Natural killer cell (primary cell): ENCODE data around the gene PARD3B. TPM values are rescaled to one million over a fixed set of nuclear protein-coding genes. Genes with fewer than 3 reads are reported as not detected.

Experiments used
- ATAC-seq, 3 donors: fragments of 150-1000 bp in 2 of 3; fragments of 200-7000 bp in 1 of 3; cut with Tn5 transposase; 1 replicate in 1 of 3; 2 replicates in 2 of 3; pipeline ENCODE4 v1.10.0; 2021; ENCODE audit warnings: mild to moderate bottlenecking in 2 of 3, moderate library complexity in 2 of 3
- DNase-seq, 2 donors: peaks; one replicate each; pipeline versions ENCODE4 v3.0.0 to v3.0.0-alpha.2; 2013 to 2021; ENCODE audit warnings: mixed read lengths in 1 of 2
- H3K27ac ChIP-seq: one replicate; pipeline ENCODE4 v1.5.1; 2013; ENCODE audit warnings: mild to moderate bottlenecking, low read length
- H3K27me3 ChIP-seq: one replicate; pipeline ENCODE4 v1.6.1; 2013; ENCODE audit warnings: low read length; ENCODE audit not compliant: control insufficient read depth, insufficient read depth
- H3K36me3 ChIP-seq: one replicate; pipeline ENCODE4 v1.6.1; 2013; ENCODE audit warnings: low read length; ENCODE audit not compliant: control insufficient read depth, insufficient read depth
- H3K4me1 ChIP-seq: one replicate; pipeline ENCODE4 v1.6.1; 2013; ENCODE audit warnings: low read length; ENCODE audit not compliant: control insufficient read depth, insufficient read depth
- H3K4me3 ChIP-seq: one replicate; pipeline ENCODE4 v1.5.1; 2013; ENCODE audit warnings: low read length
- H3K9me3 ChIP-seq: one replicate; pipeline ENCODE4 v1.6.1; 2013; ENCODE audit warnings: low read length; ENCODE audit not compliant: control insufficient read depth, insufficient read depth
- H3K27ac Mint-ChIP-seq, 2 donors: one replicate each; pipeline ENCODE4 v1.8.0; 2022; ENCODE audit warnings: mild to moderate bottlenecking in 2 of 2, mixed read lengths in 2 of 2, moderate library complexity in 1 of 2
- H3K27me3 Mint-ChIP-seq, 2 donors: one replicate each; pipeline ENCODE4 v1.8.0; 2022; ENCODE audit warnings: low read depth in 2 of 2, mixed read lengths in 2 of 2
- H3K36me3 Mint-ChIP-seq: one replicate; pipeline ENCODE4 v1.8.0; 2022; ENCODE audit warnings: mixed read lengths
- H3K4me1 Mint-ChIP-seq, 2 donors: one replicate each; pipeline ENCODE4 v1.8.0; 2022; ENCODE audit warnings: mixed read lengths in 2 of 2
- H3K4me3 Mint-ChIP-seq: one replicate; pipeline ENCODE4 v1.8.0; 2022; ENCODE audit warnings: mild to moderate bottlenecking, moderate library complexity, mixed read lengths
- H3K9me3 Mint-ChIP-seq, 2 donors: one replicate each; pipeline ENCODE4 v1.8.0; 2022; ENCODE audit warnings: mixed read lengths in 2 of 2
- CTCF ChIP-seq: fragments of 200-600 bp; IDR thresholded peaks from one replicate; pipeline ENCODE4 v1.8.0; 2022; ENCODE audit warnings: antibody characterized with exemption
- WGBS: methylation state at CpG from one replicate; pipeline ENCODE4 v1.1.7; 2013; ENCODE audit warnings: missing lambda C conversion rate; ENCODE audit not compliant: insufficient coverage; 5-methylcytosine and 5-hydroxymethylcytosine counted together
- intact Hi-C: fragments of 100-400 bp; cut with micrococcal nuclease; formaldehyde crosslinking; loops from one replicate; pipeline ENCODE4 v1.14.2; 2022
- total RNA-seq, 4 donors: library from RNA; stranded (reverse); fragments of 120-200 nt in 1 of 4; gene quantifications; one replicate each; pipeline versions ENCODE4 v1.2.3 to v1.2.4, GENCODE V29; 2013 to 2022

The PARD3B gene
- total RNA-seq, 3 donors from 2014 or later (not counting 1 experiment from before 2014, with no cell fraction given), result 0.13 to 0.45 TPM; not detected in 1

GRCh38 chr2:205170399-205170798, 625.1 kb downstream of the PARD3B start:
- H3K27ac Mint-ChIP-seq, result no peak overlapping the region
- H3K9me3 Mint-ChIP-seq, result peaks cover 2 to 6% of the 10 kb centered on the region in 2 donors
- H3K4me1 Mint-ChIP-seq, result no peaks in the 10 kb centered on the region
- Histone ChIP-seq H3K9me3 (no peaks in the 10 kb centered on the region), H3K4me3 (no peak overlapping the region), H3K27ac (no peak overlapping the region), H3K36me3 (no peaks in the 10 kb centered on the region), H3K27me3 (no peaks in the 10 kb centered on the region), H3K4me1 (no peaks in the 10 kb centered on the region)
- DNase-seq, result no peak
- H3K36me3 Mint-ChIP-seq, result no peaks in the 10 kb centered on the region
- H3K27me3 Mint-ChIP-seq, result no peaks in the 10 kb centered on the region
- TF ChIP-seq CTCF, result no peak
- WGBS, result 90% methylated on average over 12 of the region's 12 CpGs
- intact Hi-C loops, result no loop called here
- H3K4me3 Mint-ChIP-seq, result no peak overlapping the region
- ATAC-seq, result no peak

- Histone ChIP-seq H3K9me3 (no peaks in the 10 kb centered on the region), H3K4me1 (no peaks in the 10 kb centered on the region), H3K4me3 (no peak overlapping the region), H3K36me3 (no peaks in the 10 kb centered on the region), H3K27me3 (no peaks in the 10 kb centered on the region), H3K27ac (no peak overlapping the region)
- Mint-ChIP-seq H3K36me3 (no peaks in the 10 kb centered on the region), H3K27ac (no peak overlapping the region), H3K4me3 (no peak overlapping the region), H3K4me1 (no peaks in the 10 kb centered on the region), H3K27me3 (no peaks in the 10 kb centered on the region), H3K9me3 (peaks cover 2 to 6% of the 10 kb centered on the region in 2 donors)
- DNase-seq (no peak), ATAC-seq (no peak)
- WGBS, result 94% methylated on average over 4 of the region's 4 CpGs
- intact Hi-C loops, result no loop called here
- TF ChIP-seq CTCF, result no peak
These were observed 626.1 kb downstream of the PARD3B start for GRCh38 chr2:205171261-205171940.

- Histone ChIP-seq H3K9me3 (no peaks in the 10 kb centered on the region), H3K27ac (no peak overlapping the region), H3K27me3 (no peaks in the 10 kb centered on the region), H3K4me1 (no peaks in the 10 kb centered on the region), H3K36me3 (no peaks in the 10 kb centered on the region), H3K4me3 (no peak overlapping the region)
- no peaks in the 10 kb centered on the region for H3K9me3 Mint-ChIP-seq
- no peak overlapping the region for H3K27ac Mint-ChIP-seq
- no peaks in the 10 kb centered on the region for H3K36me3 Mint-ChIP-seq
- WGBS, result 94% methylated on average over 4 of the region's 4 CpGs
- DNase-seq (no peak), ATAC-seq (no peak)
- H3K4me1 Mint-ChIP-seq, result no peaks in the 10 kb centered on the region
- no peak for TF ChIP-seq CTCF
- intact Hi-C loops, result no loop called here
- H3K27me3 Mint-ChIP-seq, result no peaks in the 10 kb centered on the region
- H3K4me3 Mint-ChIP-seq, result no peak overlapping the region
These were observed 630.6 kb downstream of the PARD3B start for GRCh38 chr2:205175831-205176230.

- H3K9me3 ChIP-seq, result no peaks in the 10 kb centered on the region
- Mint-ChIP-seq H3K36me3 (no peaks in the 10 kb centered on the region), H3K4me1 (no peaks in the 10 kb centered on the region), H3K27ac (no peak overlapping the region), H3K4me3 (no peak overlapping the region), H3K9me3 (no peaks in the 10 kb centered on the region), H3K27me3 (no peaks in the 10 kb centered on the region)
- DNase-seq, result no peak
- no peak overlapping the region for H3K27ac ChIP-seq
- no peaks in the 10 kb centered on the region for H3K27me3 ChIP-seq
- no peak for TF ChIP-seq CTCF
- intact Hi-C loops, result no loop called here
- no peaks in the 10 kb centered on the region for H3K4me1 ChIP-seq
- no peaks in the 10 kb centered on the region for H3K36me3 ChIP-seq
- H3K4me3 ChIP-seq, result no peak overlapping the region
- WGBS, result 96% methylated on average over 1 of the region's 2 CpGs
- ATAC-seq, result no peak
These were observed 631.3 kb downstream of the PARD3B start for GRCh38 chr2:205176546-205176945.
